ENCODE results near the gene SLC38A9.

DNA sequence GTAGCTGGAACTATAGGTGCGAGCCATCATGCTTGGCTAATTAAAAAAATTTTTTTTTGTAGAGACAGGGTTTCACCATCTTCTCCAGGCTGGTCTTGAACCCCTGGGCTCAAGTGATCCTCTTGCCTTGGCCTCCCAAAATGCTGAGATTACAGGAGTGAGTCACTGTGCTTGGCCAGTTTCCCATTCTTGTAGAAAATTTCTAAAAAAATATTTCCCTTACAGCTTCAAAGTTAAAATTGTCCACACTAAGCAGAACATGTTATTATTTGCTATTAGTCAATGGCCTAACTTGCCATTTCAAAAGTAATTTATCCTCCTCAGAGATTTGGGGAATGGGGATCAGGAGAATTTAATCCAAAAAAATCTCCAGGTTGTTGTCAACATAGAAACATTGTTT lies 40.1 kb downstream of the SLC38A9 start:
- TF ChIP-seq POLR2A (IDR thresholded peaks at IDR 0.05; ENCODE audit: low read length), result no peak
- TF ChIP-seq, protein P1, sequence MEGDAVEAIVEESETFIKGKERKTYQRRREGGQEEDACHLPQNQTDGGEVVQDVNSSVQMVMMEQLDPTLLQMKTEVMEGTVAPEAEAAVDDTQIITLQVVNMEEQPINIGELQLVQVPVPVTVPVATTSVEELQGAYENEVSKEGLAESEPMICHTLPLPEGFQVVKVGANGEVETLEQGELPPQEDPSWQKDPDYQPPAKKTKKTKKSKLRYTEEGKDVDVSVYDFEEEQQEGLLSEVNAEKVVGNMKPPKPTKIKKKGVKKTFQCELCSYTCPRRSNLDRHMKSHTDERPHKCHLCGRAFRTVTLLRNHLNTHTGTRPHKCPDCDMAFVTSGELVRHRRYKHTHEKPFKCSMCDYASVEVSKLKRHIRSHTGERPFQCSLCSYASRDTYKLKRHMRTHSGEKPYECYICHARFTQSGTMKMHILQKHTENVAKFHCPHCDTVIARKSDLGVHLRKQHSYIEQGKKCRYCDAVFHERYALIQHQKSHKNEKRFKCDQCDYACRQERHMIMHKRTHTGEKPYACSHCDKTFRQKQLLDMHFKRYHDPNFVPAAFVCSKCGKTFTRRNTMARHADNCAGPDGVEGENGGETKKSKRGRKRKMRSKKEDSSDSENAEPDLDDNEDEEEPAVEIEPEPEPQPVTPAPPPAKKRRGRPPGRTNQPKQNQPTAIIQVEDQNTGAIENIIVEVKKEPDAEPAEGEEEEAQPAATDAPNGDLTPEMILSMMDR (IDR thresholded peaks at IDR 0.05), result no peak
- TF ChIP-seq TFCP2L1 (CRISPR knock-in tag; IDR thresholded peaks at IDR 0.05), result no peak
- no peak for TF ChIP-seq NR3C1 (IDR thresholded peaks at IDR 0.05)
- TF ChIP-seq, protein P2, sequence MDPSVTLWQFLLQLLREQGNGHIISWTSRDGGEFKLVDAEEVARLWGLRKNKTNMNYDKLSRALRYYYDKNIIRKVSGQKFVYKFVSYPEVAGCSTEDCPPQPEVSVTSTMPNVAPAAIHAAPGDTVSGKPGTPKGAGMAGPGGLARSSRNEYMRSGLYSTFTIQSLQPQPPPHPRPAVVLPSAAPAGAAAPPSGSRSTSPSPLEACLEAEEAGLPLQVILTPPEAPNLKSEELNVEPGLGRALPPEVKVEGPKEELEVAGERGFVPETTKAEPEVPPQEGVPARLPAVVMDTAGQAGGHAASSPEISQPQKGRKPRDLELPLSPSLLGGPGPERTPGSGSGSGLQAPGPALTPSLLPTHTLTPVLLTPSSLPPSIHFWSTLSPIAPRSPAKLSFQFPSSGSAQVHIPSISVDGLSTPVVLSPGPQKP (IDR thresholded peaks at IDR 0.05; ENCODE audit: low read depth, low read length), result no peak
- no peak for TF ChIP-seq ZFP36 (IDR thresholded peaks at IDR 0.05; ENCODE audit: borderline replicate concordance, partially characterized antibody)

Data from A549 (cell line).